OCI-LY3 (cell line): ENCODE data around the gene EFCAB8.

Experiments used
- H2AFZ ChIP-seq: fragments of 200-600, 300-600 bp; shearing (Covaris generic); 2 replicates; pipeline ENCODE4 v1.6.0; 2014; ENCODE audit warnings: antibody characterized with exemption, low read depth, low read length
- H3K27ac ChIP-seq: fragments of 200-600, 300-600 bp; sonication (generic); 2 replicates; pipeline ENCODE4 v1.5.1; 2014; ENCODE audit warnings: mild to moderate bottlenecking, low read length, moderate library complexity, mixed read lengths
- H3K27me3 ChIP-seq: fragments of 200-600, 300-600 bp; sonication (generic); 2 replicates; pipeline ENCODE4 v1.6.1; 2014; ENCODE audit warnings: low read depth, low read length, mixed read lengths
- H3K36me3 ChIP-seq: fragments of 200-600, 300-600 bp; sonication (generic); replicated peaks from 2 replicates; pipeline ENCODE3; 2014; ENCODE audit warnings: low read depth, low read length, mixed read lengths
- H3K4me1 ChIP-seq: fragments of 300-600, 200-600 bp; sonication (generic); 2 replicates; pipeline ENCODE4 v1.6.1; 2014; ENCODE audit warnings: low read length, mixed read lengths
- H3K4me2 ChIP-seq: fragments of 200-600, 300-600 bp; sonication (generic); 2 replicates; pipeline ENCODE4 v1.6.1; 2014; ENCODE audit warnings: low read length, mixed read lengths
- H3K4me3 ChIP-seq: fragments of 300-600, 200-600 bp; sonication (generic); 2 replicates; pipeline ENCODE4 v1.5.1; 2014; ENCODE audit warnings: antibody characterized with exemption, mild to moderate bottlenecking, low read length, moderate library complexity
- H3K79me2 ChIP-seq: fragments of 300-600, 200-600 bp; shearing (Covaris generic); 2 replicates; pipeline ENCODE4 v1.6.1; 2014; ENCODE audit warnings: mild to moderate bottlenecking, low read length, mixed read lengths
- H3K9ac ChIP-seq: fragments of 300-600, 200-600 bp; shearing (Covaris generic); 2 replicates; pipeline ENCODE4 v1.6.0; 2014; ENCODE audit warnings: mild to moderate bottlenecking, low read length, moderate library complexity
- H3K9me3 ChIP-seq: fragments of 200-600, 300-600 bp; shearing (Covaris generic); 2 replicates; pipeline ENCODE4 v1.6.1; 2014; ENCODE audit warnings: low read length, mixed read lengths; ENCODE audit not compliant: insufficient read depth
- H4K20me1 ChIP-seq: fragments of 200-600, 300-600 bp; sonication (generic); 2 replicates; pipeline ENCODE4 v1.6.1; 2016; ENCODE audit warnings: low read length, mixed read lengths; ENCODE audit not compliant: insufficient read depth
- EZH2phosphoT487 ChIP-seq: fragments of 200-600 bp; shearing (Covaris generic); IDR thresholded peaks from 2 replicates; pipeline ENCODE4 v1.6.1; 2018; ENCODE audit warnings: antibody characterized with exemption, mixed run types, low read depth
- TF ChIP-seq, protein P1 (sequence below): fragments of 200-600, 300-600 bp; sonication (generic); IDR thresholded peaks from 2 replicates; pipeline ENCODE4 v1.5.1; 2014; ENCODE audit warnings: antibody characterized with exemption, low read length, low read depth

Gene EFCAB8

DNA sequence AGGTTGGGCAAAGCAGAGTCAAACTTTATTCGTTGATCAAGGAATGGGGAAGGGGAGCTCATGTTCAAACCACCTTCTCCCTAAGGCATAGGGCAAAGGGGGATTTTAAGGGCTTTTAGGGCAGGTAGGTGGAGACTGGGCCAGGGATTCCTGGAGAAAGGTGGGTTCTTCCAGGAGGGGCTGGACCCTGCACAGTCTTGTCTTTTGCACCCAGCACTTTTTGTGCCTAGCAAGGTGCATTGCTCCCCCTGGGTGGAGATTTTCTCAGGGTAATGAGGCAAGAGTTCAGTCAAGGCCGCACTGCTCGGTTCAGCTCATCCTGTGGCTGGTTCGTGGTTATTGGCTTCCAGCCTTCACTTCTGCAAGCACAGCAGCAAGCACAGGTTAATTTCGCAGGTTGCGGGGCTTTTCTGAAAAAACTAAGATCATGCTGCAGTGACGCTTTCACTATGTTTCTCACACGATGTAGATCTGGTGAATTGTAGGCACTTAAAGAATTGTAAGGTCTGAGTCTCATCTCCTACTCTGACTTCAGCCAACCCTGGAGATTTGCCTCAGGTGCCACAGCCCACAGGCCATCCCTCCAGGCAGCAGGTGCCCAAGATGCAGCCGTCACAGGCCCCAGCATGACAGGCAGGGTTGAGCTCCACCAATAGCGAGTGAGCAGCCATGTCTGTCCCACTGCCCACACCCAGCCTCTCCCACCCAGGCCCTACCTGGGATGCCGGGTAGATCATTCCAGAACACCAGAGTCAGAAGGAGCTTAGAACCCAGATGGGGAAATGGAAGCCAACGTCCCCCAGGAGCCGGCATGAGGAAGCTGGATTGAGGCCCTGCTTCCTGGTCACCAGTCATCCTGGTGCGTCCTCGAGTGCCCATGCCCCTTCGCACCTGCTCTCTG is 108.4 kb downstream of the EFCAB8 start:
- no peaks in the 10 kb centered on the region for H3K36me3 ChIP-seq
- no peak overlapping the region for H3K9ac ChIP-seq
- no peaks in the 10 kb centered on the region for H3K9me3 ChIP-seq
- H3K4me3 ChIP-seq, result no peak overlapping the region
- no peaks in the 10 kb centered on the region for H4K20me1 ChIP-seq
- peak overlapping the region; percentile 4; the same call in 1 of the 2 replicates for H3K27ac ChIP-seq
- H2AFZ ChIP-seq, result peak overlapping the region; percentile 66
- TF ChIP-seq, protein P1, sequence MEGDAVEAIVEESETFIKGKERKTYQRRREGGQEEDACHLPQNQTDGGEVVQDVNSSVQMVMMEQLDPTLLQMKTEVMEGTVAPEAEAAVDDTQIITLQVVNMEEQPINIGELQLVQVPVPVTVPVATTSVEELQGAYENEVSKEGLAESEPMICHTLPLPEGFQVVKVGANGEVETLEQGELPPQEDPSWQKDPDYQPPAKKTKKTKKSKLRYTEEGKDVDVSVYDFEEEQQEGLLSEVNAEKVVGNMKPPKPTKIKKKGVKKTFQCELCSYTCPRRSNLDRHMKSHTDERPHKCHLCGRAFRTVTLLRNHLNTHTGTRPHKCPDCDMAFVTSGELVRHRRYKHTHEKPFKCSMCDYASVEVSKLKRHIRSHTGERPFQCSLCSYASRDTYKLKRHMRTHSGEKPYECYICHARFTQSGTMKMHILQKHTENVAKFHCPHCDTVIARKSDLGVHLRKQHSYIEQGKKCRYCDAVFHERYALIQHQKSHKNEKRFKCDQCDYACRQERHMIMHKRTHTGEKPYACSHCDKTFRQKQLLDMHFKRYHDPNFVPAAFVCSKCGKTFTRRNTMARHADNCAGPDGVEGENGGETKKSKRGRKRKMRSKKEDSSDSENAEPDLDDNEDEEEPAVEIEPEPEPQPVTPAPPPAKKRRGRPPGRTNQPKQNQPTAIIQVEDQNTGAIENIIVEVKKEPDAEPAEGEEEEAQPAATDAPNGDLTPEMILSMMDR, result no peak
- TF ChIP-seq EZH2phosphoT487, result no peak
- peak overlapping the region; percentile 21 for H3K4me2 ChIP-seq
- no peaks in the 10 kb centered on the region for H3K79me2 ChIP-seq
- peaks cover 39% of the 10 kb centered on the region for H3K4me1 ChIP-seq
- H3K27me3 ChIP-seq, result no peaks in the 10 kb centered on the region

DNA sequence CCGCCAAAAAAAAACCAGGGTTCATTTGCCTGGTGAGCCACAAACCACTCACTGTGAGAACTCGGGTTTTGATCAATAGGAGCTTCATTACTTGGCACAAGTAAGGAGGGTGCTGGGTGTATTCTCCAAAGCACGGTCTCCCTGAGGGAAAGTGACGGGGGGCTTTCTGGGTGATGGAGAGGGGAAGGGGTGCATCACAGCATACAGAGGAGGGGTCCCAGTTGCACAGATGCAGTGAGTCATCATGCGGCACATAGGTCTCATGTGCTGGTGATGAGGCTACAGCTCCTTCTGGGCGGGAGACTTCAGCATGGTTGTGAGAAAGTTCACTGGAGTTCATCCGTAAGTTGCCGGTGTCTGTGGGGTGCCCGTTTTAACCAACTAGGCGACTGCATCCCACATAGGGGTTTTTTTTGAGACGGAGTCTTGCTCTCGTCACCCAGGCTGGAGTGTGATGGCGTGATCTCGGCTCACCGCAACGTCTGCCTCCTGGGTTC is 109.3 kb downstream of the EFCAB8 start:
- no peak overlapping the region for H2AFZ ChIP-seq
- no peak for TF ChIP-seq EZH2phosphoT487
- TF ChIP-seq, protein P1, result no peak
- H3K79me2 ChIP-seq, result no peaks in the 10 kb centered on the region
- H3K9ac ChIP-seq, result no peak overlapping the region
- no peak overlapping the region for H3K4me2 ChIP-seq
- H3K27me3 ChIP-seq, result no peaks in the 10 kb centered on the region
- H3K9me3 ChIP-seq, result no peaks in the 10 kb centered on the region
- H3K4me3 ChIP-seq, result no peak overlapping the region
- peaks cover 47% of the 10 kb centered on the region for H3K4me1 ChIP-seq
- H3K27ac ChIP-seq, result no peak overlapping the region
- no peaks in the 10 kb centered on the region for H3K36me3 ChIP-seq
- H4K20me1 ChIP-seq, result no peaks in the 10 kb centered on the region

DNA sequence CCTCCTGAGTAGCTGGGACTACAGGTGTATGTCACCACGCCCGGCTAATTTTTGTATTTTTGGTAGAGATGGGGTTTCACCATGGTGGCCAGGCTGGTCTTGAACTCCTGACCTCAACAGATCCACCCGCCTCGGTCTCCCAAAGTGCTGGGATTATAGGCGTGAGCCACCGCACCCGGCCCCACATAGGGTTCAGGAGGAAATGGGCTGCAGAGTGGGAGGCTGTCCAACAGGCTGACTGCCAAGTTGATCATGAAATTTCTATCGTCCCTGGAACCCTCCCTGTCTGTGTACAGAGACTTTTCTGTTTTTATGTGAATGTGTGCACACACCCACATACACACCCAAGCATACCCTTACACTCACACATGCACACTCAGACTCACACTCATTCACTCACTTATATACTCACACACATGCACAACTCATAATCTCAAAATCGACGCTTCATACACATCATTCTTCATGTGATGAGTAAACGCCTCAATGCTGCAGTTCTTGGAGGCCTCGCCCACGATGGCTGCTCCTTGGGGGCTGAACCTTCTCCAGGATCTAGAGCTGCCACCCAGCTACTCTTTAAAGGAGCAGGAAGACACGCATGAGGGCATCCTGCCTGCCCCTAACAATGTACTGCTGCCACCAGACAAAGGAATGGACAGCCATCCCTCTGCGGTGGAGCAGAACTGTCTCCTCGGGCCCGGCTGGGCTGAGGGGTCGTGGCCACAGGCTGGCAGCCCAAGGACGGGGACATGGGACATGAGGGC is 109.9 kb downstream of the EFCAB8 start:
- H3K9me3 ChIP-seq, result no peaks in the 10 kb centered on the region
- H3K27me3 ChIP-seq, result no peaks in the 10 kb centered on the region
- no peak overlapping the region for H2AFZ ChIP-seq
- no peak overlapping the region for H3K4me3 ChIP-seq
- no peaks in the 10 kb centered on the region for H4K20me1 ChIP-seq
- H3K9ac ChIP-seq, result no peak overlapping the region
- no peak overlapping the region for H3K27ac ChIP-seq
- H3K4me1 ChIP-seq, result peaks cover 53% of the 10 kb centered on the region
- no peak for TF ChIP-seq EZH2phosphoT487
- TF ChIP-seq, protein P1, result no peak
- no peaks in the 10 kb centered on the region for H3K79me2 ChIP-seq
- H3K4me2 ChIP-seq, result no peak overlapping the region
- H3K36me3 ChIP-seq, result no peaks in the 10 kb centered on the region
